GM12874 (cell line): ENCODE data around the gene SELENOP.

Source experiments
- TF ChIP-seq, protein P1 (sequence below): IDR thresholded peaks from 2 replicates; pipeline ENCODE4 v1.5.1; 2011; ENCODE audit warnings: low read depth, mild to moderate bottlenecking, control low read depth, low read length, moderate library complexity; ENCODE audit not compliant: insufficient read depth

The SELENOP gene

GRCh38 chr5:42837601-42838000 lies 25.9 kb upstream of the SELENOP start:
- TF ChIP-seq, protein P1, sequence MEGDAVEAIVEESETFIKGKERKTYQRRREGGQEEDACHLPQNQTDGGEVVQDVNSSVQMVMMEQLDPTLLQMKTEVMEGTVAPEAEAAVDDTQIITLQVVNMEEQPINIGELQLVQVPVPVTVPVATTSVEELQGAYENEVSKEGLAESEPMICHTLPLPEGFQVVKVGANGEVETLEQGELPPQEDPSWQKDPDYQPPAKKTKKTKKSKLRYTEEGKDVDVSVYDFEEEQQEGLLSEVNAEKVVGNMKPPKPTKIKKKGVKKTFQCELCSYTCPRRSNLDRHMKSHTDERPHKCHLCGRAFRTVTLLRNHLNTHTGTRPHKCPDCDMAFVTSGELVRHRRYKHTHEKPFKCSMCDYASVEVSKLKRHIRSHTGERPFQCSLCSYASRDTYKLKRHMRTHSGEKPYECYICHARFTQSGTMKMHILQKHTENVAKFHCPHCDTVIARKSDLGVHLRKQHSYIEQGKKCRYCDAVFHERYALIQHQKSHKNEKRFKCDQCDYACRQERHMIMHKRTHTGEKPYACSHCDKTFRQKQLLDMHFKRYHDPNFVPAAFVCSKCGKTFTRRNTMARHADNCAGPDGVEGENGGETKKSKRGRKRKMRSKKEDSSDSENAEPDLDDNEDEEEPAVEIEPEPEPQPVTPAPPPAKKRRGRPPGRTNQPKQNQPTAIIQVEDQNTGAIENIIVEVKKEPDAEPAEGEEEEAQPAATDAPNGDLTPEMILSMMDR: no peak

GRCh38 chr5:42836070-42836769 lies 24.5 kb upstream of the SELENOP start:
- TF ChIP-seq, protein P1: no peak

DNA sequence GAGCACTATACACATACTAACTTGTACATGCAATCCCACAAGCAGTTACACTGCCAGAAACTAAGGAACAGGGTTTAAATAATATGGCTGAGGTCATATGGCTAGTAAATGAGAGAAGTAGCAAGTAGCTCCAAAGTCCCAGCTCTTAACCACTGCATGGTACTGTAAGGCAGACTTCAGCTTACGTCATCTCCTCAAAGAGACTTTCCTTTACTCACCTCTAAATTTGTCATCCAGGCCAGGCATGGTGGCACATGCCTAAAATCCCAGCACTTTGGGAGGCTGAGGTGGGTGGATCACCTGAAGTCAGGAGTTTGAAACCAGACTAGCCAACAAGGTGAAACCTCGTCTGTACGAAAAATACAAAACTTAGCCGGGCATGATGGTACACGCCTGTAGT lies 20.4 kb upstream of the SELENOP start:
- TF ChIP-seq, protein P1: no peak

DNA sequence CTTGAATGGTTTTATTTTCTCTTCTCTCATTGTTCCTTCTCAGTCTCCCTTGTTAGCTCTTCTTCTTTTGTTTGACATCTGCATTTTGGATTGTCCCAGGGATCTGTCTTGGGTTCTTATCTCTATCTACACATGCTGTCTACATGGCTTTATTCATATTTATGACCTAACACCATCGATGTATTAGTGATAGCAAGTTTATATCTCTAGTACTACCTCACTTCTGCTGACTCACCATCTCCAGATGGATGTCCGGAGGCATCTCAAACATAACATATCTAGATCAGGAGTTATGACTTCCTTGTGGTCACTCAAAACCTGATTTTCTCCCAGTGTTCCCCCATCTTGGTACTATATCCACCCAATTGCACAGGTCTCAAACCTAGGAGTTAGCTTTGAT lies 19.2 kb upstream of the SELENOP start:
- TF ChIP-seq, protein P1: no peak

- TF ChIP-seq, protein P1: no peak
Measured at GRCh38 chr5:42828671-42829070, 17.0 kb upstream of the SELENOP start.

DNA sequence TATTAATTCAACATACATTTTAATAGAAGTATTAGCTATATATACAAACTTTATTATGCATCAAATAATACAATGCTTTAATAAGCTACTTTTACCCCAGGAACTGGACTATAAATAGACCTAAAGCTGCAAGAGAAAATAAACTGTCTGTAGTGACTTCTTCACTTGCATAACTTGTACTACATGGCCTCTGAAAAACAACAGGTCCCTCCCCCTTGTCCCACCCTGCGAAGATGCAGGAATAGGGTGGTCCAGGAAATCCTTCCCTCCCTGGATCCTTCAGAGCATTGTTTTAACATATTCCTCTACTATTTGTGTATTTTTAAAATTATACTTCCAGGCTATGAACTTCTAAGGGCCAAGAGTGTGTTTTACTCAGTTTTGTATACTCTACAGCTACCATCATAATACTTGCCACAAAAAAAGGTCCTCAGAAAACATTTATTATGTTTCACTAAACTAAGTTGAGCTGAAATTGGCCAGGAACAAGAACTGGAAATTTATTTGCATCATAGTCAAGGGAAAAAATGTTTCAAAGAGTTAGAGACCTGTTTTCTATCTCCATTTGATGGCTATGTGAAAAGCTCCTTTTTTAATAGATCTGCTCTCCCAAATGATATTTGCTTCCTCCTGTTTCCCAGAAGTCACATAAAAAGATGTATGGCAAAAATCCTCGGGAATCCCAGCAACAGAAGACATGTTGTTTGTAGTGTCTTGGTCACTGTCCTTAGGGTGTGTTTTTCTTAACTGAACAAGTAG lies 15.2 kb upstream of the SELENOP start:
- TF ChIP-seq, protein P1: no peak

DNA sequence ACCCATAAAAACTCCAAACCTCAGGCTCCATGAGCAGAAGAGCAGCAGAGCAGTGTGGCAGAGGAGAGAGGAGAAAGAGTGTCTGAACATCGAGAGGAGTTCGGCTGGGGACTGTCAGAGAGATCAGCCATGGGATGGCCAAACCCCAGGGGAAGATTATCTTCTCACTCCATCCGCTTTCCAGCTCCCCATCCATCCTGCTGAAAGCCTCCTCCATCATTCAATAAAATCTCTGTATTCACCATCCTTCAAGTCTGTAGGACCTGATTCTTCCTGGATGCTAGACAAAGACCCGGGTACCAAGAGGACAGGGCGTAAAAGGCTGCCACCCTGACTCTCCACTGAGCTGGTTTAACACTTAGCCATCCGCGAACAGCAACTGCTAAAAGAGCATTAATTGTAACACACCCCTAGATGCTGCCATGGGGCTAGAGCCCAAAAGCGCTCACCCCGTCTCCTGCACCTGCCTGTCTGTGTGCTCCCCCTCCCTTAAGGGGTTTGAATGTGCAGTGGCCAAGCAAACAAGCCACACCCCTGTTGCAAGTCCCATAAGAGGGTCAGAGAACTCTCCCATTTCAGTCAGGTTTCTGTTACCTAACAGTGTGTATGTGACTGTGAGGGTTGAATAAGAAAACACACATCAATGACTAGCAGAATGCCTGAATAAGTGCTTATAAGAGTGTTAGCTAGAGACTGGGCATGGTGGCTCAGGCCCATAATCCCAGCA lies 13.9 kb upstream of the SELENOP start:
- TF ChIP-seq, protein P1: no peak
